ENCODE results near the gene CEND1.
A peak's percentile ranks its signal among the peaks of the same experiment; 100 is the strongest.

The CEND1 gene

DNA sequence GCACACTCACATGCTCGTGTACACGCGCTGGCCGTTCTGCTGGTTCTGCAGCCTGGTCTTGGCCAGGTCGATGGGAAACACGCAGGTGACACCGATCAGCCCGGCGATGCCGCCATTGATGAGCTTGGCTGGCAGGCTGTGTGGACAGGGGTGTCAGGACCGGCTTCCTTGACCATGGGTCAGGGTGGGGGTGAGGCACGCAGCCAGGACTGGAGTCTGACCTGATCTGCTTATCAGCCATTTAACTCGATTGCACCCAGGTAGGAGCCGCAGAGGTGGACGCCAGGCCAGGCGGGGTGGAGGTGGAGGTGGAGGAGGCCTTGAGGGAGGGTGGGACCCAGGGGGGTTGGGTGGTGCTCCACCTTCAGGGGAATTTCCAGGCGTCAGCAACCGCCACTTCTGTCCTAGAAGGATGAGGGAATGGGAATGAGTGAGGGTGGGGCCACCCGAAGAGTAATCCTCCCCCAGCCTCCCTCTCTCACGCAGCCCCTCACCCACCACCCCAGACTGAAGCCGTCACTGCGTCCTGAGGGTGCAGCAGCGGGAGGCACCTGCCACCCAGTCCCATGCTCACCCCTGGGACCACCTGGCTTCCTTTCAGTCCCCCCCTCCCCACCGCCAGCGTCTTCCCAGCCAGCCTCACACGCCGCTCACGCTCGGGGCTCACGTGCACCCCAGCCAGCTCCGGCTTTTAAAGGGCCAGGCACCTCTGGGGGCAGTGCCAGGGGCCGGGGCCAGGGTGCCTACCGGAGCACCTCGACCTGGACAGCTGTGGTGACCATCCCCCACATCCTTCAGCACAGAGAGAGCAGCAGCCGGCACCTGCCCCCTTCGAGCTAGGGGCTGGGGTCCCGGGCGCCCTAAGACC lies 5.1 kb upstream of the CEND1 start:
- no peak for DNase-seq

DNA sequence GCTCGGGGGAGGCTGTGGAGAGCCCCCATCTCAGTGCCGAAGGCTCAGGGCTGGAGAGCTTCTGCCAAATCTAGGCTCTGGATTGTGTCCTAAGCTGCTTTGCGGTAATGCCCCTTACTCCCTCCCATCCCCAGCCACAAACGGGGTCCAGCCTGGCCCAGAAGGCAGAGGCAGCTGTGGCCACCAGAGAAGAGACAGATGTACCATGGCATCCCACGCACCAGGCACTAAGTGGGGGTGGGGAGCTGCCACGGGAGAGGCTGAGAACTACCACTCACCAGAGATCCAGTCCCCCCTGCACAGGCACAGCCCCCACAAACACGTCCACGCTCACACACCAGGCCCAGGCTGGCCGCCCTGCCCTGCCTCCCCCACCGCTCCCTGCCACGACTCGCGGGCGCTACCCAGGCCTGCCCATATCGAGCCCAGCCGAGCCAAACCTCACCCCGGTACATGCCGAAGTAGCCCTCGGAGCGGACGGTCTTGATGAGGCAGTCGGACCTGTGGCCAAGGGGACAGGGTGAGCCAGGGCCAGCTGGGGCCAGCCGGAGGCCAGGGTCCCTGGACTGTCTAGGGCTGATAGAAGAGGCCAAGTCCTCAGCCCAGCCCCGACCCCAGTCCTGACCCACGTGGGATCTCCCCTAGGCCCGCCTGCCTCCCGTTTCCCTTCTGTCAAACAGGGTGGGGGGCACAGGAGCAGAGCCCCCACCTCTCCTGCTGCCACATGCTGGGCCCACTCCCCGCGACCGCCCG lies 4.3 kb upstream of the CEND1 start:
- DNase-seq: no peak

DNA sequence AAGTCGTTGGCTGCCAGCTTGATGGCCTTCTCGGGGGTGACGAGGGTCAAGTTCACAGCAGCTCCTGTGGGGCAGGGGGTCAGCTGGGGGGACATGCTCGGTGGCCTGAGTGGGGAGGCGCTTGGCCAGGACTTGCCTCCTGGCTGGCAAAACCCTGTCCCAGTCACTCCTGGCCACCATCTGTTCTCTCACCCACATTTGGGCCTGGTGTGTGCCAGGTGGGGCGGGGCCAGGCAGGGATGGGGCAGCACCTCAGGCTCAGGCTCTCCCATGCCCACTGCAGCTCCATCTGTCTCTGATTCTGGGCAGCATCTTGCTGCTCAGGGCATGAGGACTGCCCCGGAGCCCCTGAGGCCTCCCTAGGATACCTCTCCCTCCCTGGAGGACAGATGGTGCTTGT lies 3.7 kb upstream of the CEND1 start:
- DNase-seq: no peak

DNA sequence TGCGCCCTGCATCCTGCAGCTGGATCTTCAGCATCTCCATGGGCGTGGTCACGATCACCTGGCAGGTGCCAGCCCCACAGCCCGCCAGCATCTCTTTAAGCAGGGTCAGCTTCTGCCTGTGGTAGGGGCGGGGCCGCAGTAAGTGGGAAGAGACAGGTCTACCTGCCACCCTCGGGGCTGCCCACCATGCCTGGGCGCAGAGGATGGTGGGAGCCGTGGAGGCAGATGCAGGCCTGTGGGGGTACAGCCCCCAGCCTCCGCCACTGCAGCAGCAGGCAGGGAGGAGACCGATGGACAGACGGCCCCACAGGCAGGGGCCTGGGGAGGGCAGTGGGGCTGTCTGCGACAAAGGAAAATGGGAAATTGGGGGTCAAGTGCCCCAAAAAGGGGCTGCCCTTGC lies 3.0 kb upstream of the CEND1 start:
- DNase-seq: no peak

DNA sequence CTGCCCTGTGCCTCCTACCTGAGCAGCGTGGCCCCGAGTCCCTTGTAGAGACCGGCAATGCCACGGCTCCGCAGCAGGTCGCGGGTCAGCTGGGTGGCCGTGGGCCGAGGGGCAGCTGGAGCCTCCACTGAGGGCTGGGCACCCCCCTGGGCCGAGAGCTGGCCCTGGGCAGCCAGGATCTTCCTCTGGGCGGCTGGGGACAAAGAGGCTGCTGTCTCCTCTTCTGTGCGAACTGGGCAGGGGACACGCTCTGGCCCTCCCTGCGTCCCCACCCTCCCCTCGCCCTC lies 2.6 kb upstream of the CEND1 start:
- no peak for DNase-seq

DNA sequence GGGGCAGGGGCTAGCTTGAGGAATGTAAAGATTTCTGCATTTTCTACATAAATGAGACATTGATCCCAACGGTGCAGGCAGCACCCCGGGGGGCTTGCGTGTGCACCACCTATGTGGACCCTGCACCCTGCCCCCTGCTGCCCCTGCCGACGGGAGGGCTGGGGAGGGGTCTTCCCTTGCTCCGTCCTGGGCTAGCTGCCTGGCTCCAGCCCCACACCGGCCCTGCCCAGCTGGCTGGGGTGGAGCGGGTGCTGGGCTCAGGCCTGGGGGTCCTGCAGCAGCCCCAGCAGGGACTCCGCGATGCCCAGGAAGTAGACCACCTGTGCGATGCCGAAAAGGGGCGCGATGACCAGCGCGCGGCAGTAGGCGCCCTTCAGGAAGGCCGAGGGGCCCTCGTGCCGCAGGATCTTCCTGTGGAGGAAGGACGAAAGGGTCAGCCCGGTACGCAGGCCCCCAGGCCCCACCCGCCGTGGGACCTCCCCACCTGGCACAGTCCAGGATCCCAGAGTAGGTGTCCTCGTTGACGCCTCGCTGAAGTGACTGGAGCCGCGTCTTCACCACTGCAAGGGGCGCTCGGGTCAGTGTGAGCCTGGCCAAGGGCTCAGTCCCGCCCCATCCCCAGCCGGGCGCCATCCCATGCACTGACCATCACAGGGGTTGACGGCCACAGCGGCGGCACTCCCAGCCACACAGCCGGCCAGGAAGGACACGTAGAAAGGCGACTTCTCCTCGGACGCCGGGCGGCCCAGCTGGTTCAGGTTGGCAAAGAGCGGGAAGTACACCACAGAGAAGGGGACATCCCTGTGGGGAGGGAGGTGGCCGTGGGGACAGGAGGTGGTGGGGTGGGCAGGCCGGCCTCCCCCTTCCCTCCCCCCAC lies 2.0 kb upstream of the CEND1 start:
- DNase-seq: no peak

DNA sequence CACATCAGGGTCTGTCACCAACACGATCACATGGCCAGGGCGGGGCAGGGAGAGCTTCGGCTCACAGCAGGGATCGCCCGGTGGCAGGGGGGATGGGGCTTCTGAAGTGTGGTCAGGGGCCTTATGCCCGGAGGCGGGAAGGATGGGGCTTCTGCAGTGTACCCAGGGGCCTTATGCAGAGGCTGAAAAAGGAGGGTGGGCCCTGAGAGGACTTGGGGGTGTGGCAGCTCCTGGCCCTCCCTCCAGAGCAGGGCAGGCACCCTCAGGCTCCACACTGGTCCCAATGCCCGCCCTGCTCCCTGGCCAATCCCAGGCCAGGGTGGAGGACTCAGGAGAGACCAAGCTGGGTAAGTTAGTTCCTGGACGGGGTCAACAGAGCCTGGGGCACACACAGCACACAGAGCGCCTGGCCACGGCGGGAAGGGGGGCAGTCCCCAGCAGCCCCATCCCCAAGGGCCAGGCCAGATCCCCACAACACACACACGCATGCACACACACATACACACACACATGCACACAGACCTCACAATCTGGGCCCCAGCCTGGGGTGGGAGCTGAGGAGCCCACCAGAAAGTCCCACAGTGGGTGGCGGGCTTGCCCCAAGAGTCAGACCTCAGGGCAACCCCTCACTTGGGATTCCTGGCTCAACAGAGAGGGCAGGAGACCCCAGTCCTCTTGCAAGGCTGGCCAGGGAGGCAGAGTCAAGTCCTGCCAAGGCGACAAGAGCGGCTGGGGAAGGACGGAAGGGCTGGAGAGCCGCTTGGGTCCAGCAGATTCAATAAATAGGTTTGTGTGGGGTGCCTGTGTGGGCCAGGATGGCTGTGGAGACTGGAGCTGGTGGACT lies 1.1 kb upstream of the CEND1 start:
- no peak for DNase-seq

DNA sequence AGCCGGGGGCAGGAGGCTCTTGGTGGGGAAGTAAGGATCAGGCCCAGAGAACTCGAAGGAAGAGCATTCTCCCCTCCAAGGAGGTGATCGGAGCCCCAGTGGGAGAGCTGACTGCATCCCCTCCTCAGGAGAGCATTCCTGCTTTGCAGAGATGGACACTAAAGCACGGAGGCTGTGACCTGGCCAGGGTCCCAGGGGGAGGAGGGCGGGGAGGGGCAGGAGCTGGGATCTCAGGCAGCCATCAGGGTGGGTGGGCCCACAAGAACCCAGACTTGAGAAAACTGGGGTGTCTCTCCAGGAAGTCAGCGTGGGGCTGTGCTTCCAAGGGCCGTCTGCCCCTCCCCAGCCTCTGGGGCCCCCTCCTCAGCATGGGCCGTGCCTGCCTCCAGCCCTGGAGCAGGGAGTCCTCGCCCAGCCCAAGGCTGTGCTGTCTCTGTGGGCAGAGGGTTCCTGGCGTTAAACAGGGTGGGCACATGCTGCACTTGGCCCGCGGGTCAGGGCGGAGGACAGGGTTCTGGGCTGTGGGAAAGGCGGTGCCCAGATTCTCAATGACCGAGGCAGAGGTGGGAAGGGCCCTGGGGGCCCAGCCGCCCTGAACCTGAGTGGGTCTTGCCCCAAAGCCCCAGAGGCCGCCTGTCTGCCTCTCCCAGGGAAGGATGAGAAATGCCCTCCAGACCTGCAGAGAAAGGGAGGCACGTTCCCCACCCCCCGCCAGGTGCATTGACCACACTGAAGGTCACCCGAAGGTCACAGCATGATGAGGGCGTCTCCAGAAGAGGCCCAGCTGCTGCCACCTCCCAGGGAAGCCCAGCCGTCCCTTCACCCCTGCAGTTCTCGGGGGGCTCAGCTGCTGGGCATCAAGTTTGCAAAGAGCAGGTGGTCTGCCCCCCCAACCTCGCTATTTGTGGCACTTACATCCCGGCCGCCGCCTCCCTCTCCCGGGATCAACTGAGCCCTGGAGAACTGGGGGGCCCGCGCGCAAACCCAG lies 643 bp downstream of the CEND1 start:
- no peak for DNase-seq

DNA sequence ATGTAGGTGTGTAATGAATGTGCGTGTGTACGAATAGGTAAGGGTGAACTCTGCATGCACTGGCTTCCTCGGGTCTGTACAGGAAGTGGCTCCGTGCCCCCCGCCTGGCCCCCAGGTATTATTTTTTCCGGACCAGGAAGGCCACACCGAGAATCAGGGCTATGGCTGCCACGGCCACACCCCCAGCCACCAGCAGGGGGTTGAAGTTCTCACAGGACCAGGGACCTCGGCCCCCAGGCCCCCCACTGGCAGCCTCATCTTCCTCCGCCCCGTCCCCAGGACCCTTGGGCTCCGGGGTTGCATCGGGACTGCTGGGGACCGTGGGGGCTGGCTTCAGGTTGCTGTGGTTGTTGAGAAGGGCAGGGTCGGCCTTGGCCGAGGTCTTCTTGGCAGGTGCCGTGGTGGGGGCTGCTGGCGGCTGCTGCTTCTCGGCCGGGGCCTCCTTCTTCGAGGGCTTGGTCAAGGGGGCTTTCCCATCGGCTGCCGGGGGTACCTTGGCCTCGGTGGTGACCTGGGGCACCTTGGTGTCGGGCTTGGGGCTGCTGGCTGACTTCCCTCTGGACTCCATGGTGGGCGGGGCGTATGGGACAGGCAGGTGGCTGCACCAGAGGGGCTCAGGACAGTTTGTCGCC lies 1.8 kb downstream of the CEND1 start:
- no peak for DNase-seq

DNA sequence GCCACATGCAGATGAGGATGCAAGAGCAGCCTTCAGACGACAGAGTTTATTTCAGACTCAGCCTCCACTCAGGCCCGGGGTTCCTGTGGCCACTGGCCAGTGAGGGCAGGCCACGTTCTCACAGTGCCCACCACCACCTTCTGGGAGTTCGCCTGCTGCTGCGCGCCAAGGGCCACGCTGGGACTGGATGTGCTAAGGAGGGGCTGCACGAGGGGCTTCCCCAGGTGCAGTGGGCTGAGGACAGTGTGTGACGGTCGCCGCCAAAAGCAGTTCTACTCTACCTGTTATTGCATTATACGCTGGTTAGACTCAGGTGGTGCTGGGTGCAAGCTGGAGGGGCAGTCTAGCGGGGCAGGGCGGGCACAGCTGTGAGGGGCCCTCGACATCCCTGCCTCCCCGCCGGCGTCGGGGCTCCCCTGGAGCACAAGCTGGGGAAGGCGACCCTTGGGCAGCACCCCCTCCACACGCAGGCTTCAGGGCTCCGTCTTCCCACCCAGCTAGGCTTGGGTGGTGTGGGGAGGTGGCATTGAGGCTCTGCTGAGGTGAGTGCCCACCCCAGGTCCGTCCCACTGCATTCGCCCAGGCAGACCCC lies 2.7 kb downstream of the CEND1 start:
- no peak for DNase-seq

DNA sequence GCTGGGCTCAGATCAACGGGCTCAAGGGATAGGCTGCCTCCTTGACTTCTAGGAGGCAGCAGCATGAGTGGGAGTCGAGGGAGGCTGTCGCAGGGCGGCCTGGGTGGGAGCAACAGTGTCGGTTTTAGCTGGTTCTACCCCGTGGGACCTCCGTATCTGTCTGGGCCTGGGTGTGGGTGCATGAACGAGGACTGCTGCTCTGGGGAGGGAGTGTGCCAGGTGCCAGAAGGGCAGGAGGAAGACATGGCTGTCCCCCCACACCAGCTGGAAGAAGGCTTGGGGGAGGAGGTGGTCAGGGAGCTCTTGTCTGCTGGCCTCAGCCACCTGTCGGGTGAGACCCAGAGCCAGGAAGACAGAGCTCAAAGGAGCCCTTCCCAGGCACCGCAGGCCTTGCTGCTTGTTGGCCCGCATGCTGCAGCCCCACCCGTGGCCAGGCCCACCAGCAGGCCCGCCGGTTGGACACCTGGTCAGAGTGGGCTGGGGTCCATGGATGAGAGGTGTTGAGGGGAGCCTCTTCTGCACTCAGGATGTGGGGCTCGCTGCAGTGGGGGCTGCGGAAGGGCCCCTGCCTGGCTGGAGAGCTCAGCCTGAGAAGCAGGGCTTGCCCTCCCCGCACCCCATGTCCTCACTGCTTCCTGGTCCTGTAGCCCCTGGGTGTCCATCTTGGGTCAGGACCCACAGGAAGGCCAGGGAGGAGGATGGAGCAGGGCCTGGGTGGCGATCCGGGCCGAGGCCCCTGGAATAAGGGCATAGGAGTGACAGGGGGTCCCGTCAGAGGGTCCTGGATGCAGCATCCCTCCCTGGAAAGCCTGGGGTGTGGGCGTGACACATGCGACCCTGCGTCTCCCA lies 3.4 kb downstream of the CEND1 start:
- DNase-seq: no peak

DNA sequence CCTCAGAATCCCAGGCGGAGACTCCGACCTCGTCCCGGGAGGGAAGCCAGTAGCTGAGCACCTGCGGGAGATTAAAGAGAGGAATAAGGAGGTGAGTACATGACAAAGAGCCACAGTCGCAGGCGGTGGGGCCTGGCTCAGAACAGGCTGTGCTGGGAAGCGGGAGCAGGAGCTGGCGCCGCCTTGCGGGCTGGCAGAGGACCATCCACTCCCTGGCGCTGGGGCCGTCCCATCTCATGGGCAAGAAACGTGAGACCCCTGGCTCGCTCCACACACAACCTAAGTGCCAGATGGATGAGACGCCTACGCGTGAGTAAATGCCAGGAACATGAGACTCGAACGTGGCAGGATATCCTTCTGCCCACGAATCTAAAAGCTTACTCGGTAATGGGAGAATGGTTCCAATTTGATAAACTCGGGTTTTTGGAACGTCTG lies 6.3 kb downstream of the CEND1 start:
- peak; percentile 50 for DNase-seq

DNA sequence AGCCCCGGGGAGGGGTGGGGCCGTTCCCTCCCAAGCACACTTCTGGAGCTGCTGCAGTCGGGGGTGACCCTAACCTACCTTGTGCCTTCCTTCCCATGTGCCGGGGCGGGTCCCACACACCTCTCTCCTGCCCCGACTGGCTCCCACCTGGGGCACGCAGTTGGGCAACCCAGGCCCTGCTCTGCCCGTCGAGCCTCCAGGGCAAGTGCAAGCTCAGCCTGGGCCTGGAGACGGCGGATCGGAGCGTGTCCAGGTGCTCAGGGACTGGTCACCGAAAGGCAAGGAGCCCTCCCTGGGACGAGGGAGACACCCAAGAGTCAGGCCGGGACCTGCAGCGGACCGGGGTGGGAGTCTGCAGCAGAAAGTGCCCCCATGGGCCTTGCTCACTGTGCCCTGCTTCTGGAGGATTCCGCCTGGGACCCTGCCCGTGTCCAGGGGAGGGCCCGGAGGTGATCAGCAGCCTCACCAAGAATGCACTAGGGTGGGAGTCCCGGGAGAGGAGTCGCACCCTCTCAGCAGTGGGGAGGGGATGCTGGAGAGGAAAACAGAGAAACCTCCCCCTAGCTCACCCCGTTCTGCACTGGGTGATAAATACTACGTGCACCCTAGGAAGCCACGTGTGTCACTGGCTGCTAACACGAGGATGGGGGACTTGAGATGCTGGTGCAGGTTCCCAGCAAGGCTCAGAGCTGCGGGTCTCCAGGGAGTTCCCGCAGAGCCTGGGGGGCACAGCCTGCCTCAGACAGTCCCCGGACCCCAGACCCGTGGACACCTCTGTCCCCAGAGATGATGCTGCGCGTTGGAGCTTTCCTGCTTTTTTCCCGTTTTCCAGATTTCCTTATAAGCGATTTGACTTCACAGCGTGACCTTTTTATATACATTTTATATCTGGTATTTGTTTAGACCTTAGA lies 7.4 kb downstream of the CEND1 start:
- DNase-seq: peak; percentile 3

DNA sequence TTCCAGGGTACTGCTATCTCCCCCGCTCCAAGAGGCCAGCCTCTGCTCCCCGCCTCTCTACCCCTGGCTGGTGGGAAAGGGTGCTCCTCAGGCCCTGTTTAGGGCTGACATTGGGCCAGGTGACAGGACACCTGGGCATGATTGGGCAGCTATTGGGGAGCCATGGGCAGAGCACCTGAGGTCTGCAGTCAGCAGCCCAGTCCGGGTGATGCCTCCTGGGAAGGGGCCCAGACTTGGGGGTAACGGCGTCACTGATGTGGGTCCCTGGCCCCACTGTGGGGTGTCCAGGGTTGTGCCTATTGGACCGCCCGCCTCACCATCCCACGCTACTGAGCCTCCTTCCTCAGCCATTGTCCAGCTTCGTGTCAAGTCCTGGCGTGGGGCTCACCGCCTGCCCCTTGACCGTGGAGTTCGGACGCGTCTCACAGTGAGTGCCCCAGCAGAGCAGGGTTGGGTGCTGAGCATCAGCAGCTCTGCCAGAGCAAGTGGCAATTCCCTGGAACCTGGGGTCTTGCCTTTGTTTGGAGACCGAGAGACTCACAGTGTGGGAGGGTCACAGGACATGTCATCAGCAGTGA lies 9.8 kb downstream of the CEND1 start:
- no peak for DNase-seq

DNA sequence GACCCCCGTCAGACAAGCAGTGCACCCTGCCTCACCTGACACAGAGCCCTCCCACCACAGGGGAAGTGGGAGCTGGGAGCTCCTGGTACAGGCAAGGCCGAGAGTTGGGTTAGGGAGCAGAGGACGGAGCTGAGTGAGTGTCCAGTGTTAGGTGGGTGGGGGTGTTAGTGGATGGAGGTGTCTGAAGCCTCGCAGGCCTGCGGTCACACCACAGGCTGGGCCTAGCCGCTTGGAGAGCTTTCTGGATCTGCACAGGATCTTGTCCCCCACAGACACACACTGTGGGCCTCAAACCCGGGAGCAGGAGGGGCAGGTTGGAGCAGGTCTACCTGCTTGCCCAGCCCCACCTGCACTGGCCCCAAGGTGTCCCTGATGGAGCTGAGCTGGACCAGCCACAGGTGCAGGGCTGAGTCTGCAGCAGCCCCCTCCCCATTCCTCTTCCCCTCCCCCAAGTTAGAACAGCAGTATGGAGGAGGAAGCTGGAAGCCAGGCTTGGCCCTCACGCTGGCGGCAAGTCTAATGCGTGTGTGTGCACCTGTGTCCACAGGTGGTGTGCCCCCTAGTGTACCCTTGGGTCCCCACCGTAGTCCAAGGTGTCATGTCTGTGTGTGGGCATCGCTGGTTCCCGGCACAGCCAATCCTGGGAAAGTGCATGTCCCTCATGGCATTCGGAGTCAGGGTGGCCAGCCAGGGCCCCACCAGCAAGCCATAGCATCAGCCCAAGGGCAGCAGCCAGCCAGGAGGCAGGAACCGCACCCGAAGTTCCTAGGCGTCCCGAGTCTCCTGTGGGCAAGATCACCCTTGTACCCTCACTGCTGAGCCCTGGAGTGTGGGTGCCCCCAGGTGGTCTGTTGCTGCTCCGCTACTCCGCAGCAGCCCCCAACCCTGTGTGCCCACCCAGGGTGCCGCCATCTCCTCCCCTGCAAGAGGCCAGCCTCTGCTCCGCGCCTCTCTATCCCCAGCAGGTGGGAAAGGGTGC lies 10.6 kb downstream of the CEND1 start:
- no peak for DNase-seq

Data from CD4-positive, alpha-beta T cell treated with Interleukin-6 for 4 hours (primary cell).